Measurements from ENCODE around the gene ITGB2. TPM values are rescaled to one million over a fixed set of nuclear protein-coding genes. Genes with fewer than 3 reads are reported as not detected.
"Not testable (repeated sequence)": the region's sequence is repeated elsewhere in the genome, so short reads cannot be mapped to it uniquely, and the experiment has no call there.

Gene ITGB2
- total RNA-seq, 6 experiments from 2014 or later, result 12.9 to 61.8 (median 36.6) TPM

DNA sequence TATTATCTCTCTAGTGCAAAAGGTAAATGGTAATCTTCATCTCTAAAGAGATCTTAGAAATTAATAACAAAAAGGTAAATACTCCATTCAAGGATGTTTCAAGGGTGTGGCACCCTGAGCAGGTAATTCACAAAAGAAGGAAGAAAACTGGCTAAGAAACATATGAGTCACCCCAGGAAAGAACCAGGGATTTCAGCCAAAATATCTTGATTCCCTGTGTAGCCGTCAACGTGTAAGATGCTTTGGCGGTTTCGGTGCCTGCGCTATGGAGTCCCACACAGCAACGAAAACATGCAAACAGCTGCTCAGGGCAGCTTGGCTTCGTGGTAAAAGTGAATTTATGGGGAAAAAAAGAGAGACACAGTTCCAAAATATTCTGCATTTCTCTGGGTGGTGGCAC, 3.7 kb downstream of the ITGB2 start:
- TF ChIP-seq POLR2A (IDR thresholded peaks at IDR 0.05) (no peak), CTCF (IDR thresholded peaks at IDR 0.05) (no peak)
- H3K27me3 ChIP-seq, result no peaks in the 10 kb centered on the region
- peaks cover 0 to 39% (median 23%) of the 10 kb centered on the region in 4 donors for H3K4me1 ChIP-seq
- no peak for DNase-seq
- no peak overlapping the region for H3K4me3 ChIP-seq
- H3K9me3 ChIP-seq, result no peaks in the 10 kb centered on the region
- no peak for ATAC-seq
- intact Hi-C loops (cut with DNase I), result no loop called here
- H3K27ac ChIP-seq, result no peak overlapping the region
- 76% methylated on average over 5 of the region's 7 CpGs for whole genome bisulfite sequencing (ENCODE audit: insufficient coverage, low coverage, low lambda C conversion rate, missing lambda C conversion rate)
- no peaks in the 10 kb centered on the region for H3K36me3 ChIP-seq

DNA sequence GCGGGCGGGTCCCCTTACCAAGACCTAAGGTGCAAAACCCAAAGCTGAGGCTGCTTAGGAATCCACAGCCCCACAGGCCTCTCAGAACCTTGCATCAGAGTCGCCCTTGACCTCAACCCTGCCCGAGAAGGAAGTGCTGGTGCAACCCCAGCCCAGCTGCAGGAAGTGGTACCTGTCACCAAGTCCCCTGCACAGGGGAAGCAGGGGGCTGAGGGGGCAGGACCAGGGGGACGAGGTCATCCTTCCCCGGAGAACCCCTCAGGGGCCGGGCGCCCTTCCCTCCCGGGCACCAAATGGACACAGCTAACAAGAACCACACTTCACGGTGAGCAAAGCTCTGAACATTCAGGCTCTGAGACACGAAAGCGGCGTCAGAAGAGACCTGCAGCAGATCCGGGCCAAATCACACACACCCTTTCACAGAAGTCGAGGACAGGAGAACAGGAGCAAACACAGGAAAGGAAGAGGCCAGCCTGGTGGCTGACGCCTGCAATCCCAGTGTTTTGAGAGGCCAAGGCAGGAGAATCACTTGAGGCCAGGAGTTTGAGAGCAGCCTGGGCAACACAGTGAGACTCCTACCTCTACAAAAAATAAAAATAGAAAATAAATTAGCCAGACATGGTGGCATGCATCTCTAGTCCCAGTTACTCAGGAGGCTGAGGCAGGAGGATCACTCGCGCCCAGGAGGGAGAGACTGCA, 6.4 kb downstream of the ITGB2 start:
- peak; percentile 0 to 33 (median 22) for ATAC-seq
- peaks cover 2 to 60% (median 32%) of the 10 kb centered on the region in 4 donors for H3K4me1 ChIP-seq
- 41% methylated on average over 6 of the region's 18 CpGs for WGBS (ENCODE audit: insufficient coverage, low coverage, low lambda C conversion rate, missing lambda C conversion rate)
- H3K9me3 ChIP-seq, result no peaks in the 10 kb centered on the region
- intact Hi-C loops (cut with DNase I), result no loop called here
- H3K4me3 ChIP-seq, result no peak overlapping the region
- TF ChIP-seq POLR2A (IDR thresholded peaks at IDR 0.05) (no peak), CTCF (IDR thresholded peaks at IDR 0.05) (no peak)
- H3K27ac ChIP-seq, result peak overlapping the region; percentile 48 to 93 (median 82)
- no peaks in the 10 kb centered on the region for H3K27me3 ChIP-seq
- H3K36me3 ChIP-seq, result no peaks in the 10 kb centered on the region
- DNase-seq, result peak in 2 of 3 donors; percentile 72 to 83

GRCh38 chr21:44913425-44914175, 7.1 kb downstream of the ITGB2 start:
- no peak overlapping the region for H3K4me3 ChIP-seq
- WGBS (ENCODE audit: insufficient coverage, low coverage, low lambda C conversion rate, missing lambda C conversion rate), result 80% methylated on average over 1 of the region's 7 CpGs
- H3K4me1 ChIP-seq, result peaks cover 2 to 60% (median 32%) of the 10 kb centered on the region in 4 donors
- H3K36me3 ChIP-seq, result no peaks in the 10 kb centered on the region
- no peak for TF ChIP-seq CTCF (IDR thresholded peaks at IDR 0.05)
- no peak for TF ChIP-seq POLR2A (IDR thresholded peaks at IDR 0.05)
- peak; percentile 61 to 87 (median 84) for DNase-seq
- H3K27me3 ChIP-seq, result no peaks in the 10 kb centered on the region
- H3K9me3 ChIP-seq, result no peaks in the 10 kb centered on the region
- H3K27ac ChIP-seq, result peak overlapping the region; percentile 48 to 93 (median 82)
- ATAC-seq, result peak; percentile 42 to 64 (median 62)
- intact Hi-C loops (cut with DNase I), result no loop called here

DNA sequence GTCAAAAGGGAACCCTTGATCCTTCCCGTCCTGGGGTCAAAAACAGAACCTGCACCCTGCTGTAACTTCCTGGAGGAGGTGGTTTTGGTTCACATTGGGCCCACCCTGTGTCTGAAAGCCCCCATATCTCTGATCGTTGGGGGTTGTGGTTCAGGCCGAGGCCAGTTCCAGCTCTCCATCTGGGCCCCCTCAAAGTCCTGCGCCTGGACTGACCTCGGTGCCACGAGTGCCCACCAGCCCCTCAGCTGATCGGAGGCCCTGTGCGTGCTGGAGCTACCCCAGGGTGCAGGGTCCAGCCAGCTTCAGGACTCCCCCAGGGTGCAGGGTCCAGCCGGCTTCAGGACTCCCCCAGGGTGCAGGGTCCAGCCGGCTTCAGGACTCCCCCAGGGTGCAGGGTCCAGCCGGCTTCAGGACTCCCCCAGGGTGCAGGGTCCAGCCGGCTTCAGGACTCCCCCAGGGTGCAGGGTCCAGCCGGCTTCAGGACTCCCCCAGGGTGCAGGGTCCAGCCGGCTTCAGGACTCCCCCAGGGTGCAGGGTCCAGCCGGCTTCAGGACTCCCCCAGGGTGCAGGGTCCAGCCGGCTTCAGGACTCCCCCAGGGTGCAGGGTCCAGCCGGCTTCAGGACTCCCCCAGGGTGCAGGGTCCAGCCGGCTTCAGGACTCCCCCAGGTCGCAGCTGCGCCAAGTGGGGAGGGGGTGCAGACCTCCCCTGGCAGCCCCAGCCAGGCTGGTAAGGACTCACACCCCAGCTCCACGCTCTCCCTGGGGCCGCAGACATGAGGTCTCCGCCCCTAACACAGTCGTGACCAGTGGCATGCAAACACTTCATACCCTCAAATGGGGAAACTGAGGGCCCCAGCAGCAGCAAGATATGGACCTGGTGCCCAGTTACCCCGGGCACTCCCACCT, 7.9 kb downstream of the ITGB2 start:
- peak in 2 of 3 donors; percentile 28 to 58 for DNase-seq
- H3K36me3 ChIP-seq; intact Hi-C loops (cut with DNase I); H3K9me3 ChIP-seq; H3K4me3 ChIP-seq; H3K27me3 ChIP-seq: not testable (repeated sequence)
- Histone ChIP-seq H3K4me1 (peaks cover 2 to 53% (median 28%) of the 10 kb centered on the region in 4 donors), H3K27ac (peak overlapping the region; percentile 92 to 97 (median 94))
- peak in 2 of 4 donors; percentile 0 to 6 for ATAC-seq
- WGBS (ENCODE audit: insufficient coverage, low coverage, low lambda C conversion rate, missing lambda C conversion rate), result 10% methylated on average over 2 of the region's 25 CpGs
